HG02798 (cell line): ENCODE results near the gene SDK1.

Experiments
- ATAC-seq: cut with Tn5 transposase; IDR thresholded peaks from one replicate; pipeline ENCODE4 v1.9.1; 2021; ENCODE audit warnings: mild to moderate bottlenecking; ENCODE audit not compliant: unreplicated experiment, poor library complexity

Gene SDK1

GRCh38 chr7:4151926-4152549 lies 851.0 kb downstream of the SDK1 start:
- ATAC-seq: no peak

DNA sequence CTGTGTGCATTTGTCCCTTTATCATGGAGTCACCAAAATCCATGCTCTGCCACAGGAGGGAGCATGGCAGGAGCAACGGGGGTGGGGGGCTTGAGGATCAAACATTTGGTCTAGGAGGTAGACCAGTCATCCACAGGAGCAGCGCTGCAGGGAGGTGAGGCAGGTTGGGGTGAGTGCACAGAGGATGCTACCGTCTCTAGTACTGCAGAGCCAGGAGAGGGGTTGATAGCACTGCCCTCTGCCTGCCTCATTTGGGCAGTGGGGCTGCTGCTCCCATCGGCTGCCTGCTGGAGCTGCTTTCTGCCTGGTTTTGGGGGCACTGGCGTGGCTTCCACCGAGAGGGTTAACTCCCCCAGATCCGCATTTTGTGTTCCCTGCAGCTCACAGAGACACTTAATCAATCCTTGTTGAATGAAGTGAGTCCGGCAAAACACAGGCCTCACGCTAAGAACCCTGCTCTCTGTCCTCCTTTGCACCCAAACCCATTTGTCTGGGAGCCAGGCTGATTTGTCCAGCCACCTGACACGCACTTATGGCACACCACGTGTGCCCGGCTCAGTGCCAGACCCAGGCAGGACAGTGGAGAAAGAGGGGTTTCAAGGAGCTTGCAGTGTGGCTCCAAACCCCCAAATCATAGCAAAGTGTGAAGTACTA lies 854.0 kb downstream of the SDK1 start:
- ATAC-seq: no peak

- no peak for ATAC-seq
Observed at GRCh38 chr7:4156190-4156589, 855.1 kb downstream of the SDK1 start.

- ATAC-seq: no peak
Observed at GRCh38 chr7:4157651-4158050, 856.6 kb downstream of the SDK1 start.

DNA sequence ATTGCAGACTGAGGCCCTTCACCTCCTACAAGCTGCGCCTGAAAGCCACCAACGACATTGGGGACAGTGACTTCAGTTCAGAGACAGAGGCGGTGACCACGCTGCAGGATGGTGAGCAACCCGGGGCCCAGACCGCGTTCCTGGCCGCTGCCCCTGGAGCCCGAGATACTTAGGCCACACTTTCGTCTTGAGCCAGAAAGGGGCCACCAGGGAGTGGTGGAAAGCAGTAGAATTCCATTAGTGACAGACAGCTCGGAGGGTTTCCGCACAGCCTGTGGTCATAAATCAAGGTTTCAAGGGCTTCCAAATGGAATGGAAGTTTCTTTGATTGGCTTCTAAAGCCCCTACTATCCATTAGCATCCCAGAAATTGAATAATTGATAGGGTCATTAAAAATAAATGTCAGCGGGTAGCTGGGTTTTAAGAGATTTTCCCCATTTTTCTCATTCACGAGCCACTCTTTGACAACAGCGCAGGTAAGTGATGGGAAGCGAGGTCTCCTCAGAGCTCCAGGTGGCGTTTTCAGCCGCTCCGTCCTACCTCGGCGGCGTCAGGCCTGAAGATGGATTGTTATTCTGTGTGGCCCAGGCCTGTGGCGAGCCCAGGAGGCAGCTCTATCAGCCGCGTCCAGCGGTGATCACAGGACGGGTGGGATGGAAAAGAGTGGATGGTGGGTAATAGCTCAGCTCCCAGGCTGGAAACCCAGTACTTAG lies 857.5 kb downstream of the SDK1 start:
- no peak for ATAC-seq

DNA sequence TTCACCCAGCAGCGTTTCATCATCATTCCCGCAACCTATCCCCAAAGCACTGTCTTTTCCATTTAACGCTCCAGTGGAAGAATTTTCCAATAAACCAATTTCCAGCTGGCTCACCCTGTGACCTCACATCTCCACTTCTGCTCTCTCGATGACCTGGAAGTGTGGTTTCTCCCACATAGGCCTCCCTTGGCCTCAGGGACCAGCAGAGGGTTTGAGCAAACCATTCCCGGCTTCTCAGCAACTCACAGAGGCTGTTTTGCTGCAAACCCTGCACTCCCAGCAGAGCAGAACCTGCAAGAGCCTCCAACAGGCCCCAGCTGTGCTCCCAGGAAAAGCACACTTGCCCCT lies 858.1 kb downstream of the SDK1 start:
- no peak for ATAC-seq

DNA sequence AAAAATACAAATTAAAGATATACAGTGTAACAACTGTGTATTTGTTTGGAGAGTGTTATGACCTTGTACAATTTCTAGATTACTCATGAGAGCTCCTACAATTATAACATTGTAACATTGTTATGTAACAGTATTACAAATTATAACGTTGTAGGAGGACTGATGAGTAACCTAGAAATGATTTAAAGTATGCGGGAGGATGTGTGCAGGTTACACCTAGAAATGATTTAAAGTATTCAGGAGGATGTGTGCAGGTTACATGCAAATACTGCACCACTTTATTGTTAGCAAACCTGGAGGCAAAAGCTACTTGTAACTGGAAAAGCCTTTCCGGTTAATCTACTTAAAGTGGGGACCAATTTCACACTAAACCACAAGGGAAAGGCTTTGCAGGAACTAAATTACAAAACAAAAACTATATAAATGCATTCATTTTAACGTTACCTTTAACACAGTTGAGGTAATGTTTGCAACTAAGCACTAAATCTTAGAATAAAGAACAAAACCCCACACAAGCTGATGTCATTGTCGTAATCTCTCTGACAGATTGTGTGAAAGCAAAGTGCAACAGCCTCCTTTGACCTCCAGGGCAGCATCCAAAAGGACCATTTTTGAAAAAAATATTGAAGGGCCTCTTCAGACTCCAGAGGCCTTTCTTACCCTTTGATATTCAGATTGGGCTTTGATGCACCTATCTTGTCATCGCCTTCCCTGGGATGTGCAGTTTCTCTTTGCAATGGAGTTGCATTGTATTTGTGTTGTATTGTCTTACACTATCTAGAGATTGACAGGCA lies 858.9 kb downstream of the SDK1 start:
- no peak for ATAC-seq

- ATAC-seq: no peak
Observed at GRCh38 chr7:4162884-4163564, 862.0 kb downstream of the SDK1 start.

- ATAC-seq: no peak
Observed at GRCh38 chr7:4163565-4164203, 862.6 kb downstream of the SDK1 start.

- ATAC-seq: no peak
Observed at GRCh38 chr7:4164556-4164955, 863.5 kb downstream of the SDK1 start.

DNA sequence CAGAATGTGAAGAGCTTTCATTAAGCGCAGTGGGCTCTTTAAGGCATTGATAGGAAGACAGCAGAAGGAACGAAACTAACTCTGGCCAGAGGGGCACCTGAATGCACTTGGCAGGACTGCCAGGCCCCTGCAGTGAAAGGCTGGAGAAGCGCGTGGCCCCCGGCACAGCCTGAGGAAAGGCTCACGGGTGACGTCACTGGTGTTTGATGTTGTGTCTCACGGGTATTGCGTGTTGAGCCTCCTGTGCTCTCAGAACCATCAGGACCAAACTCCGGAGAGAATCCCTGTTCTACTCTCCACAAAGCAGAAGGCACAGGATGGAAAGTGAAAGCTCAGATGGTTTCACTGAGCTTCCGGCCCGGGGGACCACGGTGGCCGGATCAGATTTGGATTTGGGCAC lies 865.3 kb downstream of the SDK1 start:
- no peak for ATAC-seq

DNA sequence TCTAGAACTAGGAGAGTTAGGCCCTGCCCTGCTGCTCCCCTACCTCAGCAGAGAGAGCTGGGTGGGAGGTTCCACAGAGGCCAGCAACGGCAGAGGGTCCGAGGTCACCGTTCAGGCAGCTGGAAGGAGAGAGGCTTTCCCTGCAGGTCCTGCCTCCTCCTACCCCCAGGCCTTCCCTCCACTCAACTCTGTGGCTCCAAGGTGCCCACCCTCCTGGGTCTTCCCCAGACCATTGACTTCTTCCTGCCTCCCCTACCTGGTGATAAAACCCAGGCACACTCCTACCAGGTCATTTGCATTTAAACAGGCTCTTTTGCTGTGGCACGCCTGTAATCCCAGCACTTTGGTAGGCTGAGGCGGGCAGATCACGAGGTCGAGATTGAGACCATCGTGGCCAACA lies 865.8 kb downstream of the SDK1 start:
- no peak for ATAC-seq

DNA sequence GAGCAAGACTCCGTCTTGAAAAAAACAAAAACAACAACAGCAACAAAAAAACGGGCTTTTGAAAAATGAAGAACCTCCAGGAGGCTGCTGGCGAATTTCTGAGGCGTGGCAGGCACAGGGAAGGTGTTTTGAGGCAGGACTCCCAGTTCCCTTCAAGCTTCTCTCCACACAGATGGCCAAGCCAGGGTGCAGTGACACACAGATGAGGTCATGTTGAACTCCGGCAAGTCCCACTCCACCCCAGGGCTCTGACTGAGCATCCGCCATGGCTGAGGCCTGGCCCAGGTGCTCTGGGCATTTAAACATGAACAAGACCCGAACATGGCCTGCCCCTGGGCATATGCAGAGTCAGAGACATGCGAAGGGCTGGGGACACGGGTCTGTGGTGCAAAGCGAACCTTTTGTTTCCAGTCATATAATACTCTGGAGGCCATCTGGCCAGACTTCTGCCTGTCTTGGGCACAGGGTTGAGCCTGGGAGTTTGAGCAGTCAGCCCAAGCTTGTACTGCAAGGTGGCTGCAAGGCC lies 866.4 kb downstream of the SDK1 start:
- ATAC-seq: no peak

DNA sequence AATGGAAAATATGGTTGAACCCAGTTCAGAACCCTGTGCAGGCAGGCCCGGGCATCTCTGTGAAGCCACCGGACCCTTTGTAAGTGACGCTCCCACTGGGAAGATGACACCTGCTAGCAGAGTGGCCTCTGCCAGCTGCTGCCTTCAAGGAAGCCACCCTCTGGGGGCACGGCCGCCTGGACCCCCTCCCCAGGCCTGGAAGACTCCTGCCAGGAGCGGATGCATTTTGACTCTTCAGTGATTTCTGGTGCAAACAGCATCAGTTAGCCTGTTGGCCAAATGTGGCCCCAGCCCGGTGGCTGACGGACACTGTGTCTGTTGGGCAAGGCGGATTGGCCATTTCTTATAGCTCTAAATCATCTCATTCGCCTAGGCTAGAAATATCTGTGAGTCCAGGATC lies 867.0 kb downstream of the SDK1 start:
- ATAC-seq: no peak

- no peak for ATAC-seq
Observed at GRCh38 chr7:4168541-4168940, 867.5 kb downstream of the SDK1 start.

DNA sequence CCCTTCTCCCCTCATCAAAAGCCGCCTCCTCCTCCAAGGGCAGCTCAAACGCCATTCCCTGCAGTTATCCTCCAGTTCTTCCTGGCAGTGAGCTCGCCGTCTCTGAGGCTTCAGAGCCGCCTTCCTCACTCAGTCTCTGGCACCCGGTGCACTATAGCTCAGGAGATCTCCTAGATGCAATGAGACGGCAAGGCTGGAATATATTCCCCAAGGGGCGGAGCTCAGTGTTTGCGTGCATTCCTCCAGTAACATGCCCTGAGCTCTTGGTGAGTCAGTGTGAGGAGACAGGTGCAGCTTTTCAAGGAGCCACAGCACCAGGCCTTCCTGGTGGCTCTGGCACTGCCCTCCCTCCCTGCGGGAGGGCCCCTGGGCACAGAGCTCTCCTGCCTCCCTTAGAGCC lies 868.4 kb downstream of the SDK1 start:
- no peak for ATAC-seq

DNA sequence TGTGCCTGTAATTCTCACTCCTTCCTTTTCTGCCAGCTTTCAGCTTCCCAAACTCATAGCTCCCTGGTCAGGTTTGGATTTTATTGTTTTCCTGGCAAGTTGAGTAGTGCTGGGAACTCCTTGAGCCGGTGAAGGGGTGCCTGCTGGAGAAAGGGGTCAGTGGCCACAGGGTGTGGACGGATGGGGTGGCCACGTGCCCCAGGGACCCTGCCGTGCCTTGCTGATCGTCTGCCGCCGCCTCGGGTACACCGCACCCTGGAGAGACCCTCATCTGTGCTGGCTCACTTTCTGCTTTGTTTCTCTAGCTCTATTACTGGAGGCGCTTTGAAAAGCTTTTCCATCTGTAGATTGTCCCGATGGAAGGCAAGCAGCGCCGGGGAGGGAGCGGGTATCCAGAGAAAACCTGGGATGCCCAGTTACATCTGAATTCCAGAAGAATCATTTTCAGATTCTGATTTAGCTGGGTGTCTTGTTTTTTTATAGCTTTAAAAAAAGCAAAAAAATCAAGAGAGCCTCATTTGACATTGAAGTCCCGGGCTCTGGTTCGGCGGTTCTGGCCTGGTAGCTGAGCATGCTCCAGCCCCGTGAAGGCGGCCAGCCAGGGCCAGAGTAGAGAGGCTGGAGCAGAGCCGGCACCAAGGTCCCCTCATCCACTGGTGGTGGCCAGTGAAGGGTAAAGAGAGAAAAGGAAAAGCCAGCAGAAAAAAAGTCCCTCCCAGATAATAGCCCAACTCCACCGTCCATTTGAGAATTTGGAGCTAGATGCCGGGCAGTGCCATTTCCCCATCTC lies 870.1 kb downstream of the SDK1 start:
- no peak for ATAC-seq

DNA sequence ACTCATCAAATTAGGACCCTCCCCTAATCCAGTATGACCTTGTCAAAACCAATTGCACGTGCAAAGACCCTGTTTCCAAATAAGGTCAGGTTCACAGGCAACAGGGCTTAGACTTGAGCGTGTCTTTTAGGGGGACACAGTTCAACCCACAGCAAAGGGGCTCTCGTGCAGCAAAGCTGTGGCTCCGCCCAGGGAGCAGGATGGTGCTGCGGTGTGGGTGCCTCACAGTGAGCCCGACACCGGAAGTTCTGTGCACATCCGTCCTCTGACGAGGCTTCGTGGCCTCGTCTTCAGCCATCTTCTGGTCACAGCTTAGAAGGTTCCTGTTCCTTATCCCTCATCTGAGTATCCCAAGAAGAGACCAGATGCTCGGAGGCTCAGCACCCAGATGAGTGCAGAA lies 871.8 kb downstream of the SDK1 start:
- no peak for ATAC-seq

DNA sequence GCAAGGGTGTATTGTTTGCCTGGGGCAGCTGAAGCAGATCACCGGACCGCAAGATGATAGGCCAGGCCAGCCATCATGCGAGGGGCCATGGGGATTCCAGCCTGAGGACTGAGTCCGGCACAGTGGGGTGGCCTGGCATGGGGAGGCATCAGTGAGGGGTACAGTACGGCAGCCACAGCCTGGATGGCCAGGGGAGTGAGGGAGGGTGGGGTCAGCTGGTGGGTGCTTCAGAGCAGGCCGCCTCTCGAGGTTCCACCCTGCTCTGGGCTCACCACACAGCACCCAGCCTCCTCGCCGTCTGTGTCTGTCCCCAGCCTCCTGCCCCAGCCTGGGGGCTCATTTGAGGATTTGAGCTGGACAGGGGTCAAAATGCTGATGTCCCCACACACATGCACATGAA lies 872.6 kb downstream of the SDK1 start:
- ATAC-seq: no peak
